ENCODE measurements around the gene CALML5. TPM values are rescaled to one million over a fixed set of nuclear protein-coding genes. Genes with fewer than 3 reads are reported as not detected.

CALML5 gene
- total and polyA plus RNA-seq, 8 donors: not detected

GRCh38 chr10:5500162-5500670 lies 846 bp upstream of the CALML5 start:
- no peak overlapping the region for H3K27ac ChIP-seq
- DNase-seq: no peak
- no peaks in the 10 kb centered on the region for H3K9me3 ChIP-seq
- H3K27me3 ChIP-seq: no peaks in the 10 kb centered on the region
- FAIRE-seq: no peak
- peaks cover 21 to 24% (median 21%) of the 10 kb centered on the region in 3 donors for H3K4me1 ChIP-seq
- intact Hi-C loops (cut with DNase I): no loop called here
- no peaks in the 10 kb centered on the region for H3K36me3 ChIP-seq
- no peak for ATAC-seq
- no peak overlapping the region for H3K4me3 ChIP-seq
- no peak for TF ChIP-seq CTCF (IDR thresholded peaks at IDR 0.05)
- WGBS, 2 donors: 93 to 96% methylated on average over 7 of the region's 7 CpGs

- TF ChIP-seq CTCF (IDR thresholded peaks at IDR 0.05): no peak
- H3K27me3 ChIP-seq: no peaks in the 10 kb centered on the region
- H3K36me3 ChIP-seq: no peaks in the 10 kb centered on the region
- DNase-seq (peak in 1 of 6 donors; percentile 69), FAIRE-seq (no peak), ATAC-seq (no peak)
- WGBS, 2 donors: 94 to 95% methylated on average over 61 of the region's 61 CpGs
- H3K4me3 ChIP-seq: no peak overlapping the region
- no peaks in the 10 kb centered on the region for H3K9me3 ChIP-seq
- no peak overlapping the region for H3K27ac ChIP-seq
- H3K4me1 ChIP-seq: peaks cover 12 to 17% (median 15%) of the 10 kb centered on the region in 3 donors
- intact Hi-C loops (cut with DNase I): no loop called here
Measured at GRCh38 chr10:5498791-5499492, 428 bp downstream of the CALML5 start.

DNA sequence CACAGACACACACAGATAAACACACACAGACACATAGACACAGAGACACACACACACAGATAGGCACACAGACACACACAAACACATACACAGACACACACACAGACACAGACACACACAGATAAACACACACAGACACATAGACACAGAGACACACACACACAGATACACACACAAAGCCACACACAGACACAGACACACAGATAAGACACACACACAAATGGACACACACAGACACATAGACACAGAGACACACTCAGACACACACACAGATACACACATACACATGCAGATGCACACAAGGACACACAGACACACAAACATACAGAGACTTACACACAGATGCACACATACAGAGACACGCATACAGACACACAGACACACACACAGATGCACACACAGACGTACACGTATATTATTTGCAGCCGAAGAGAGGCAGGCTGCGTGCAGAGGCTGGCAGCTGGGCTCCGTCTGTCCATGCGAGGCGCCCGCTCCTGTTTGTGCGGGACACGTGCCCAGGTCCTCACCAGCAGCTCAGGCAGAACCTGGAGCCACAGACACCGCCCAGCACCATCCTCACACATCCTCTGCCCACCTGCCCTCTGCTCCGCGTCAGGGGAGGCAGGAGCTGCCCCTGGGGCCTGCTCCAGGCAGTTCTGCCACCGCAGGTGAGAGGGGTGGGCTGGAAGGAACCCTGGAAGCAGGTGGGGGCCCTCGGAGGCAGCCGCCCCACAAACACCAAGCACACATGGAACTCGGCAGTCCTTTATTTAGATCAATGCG lies 1.2 kb downstream of the CALML5 start:
- ATAC-seq: no peak
- Histone ChIP-seq H3K36me3 (no peaks in the 10 kb centered on the region), H3K27me3 (no peaks in the 10 kb centered on the region), H3K4me1 (peaks cover 12 to 14% (median 13%) of the 10 kb centered on the region in 3 donors), H3K27ac (no peak overlapping the region), H3K4me3 (no peak overlapping the region), H3K9me3 (no peaks in the 10 kb centered on the region)
- DNase-seq: no peak
- 93 to 94% methylated on average over 19 of the region's 19 CpGs for WGBS, 2 donors
- no peak for FAIRE-seq
- no peak for TF ChIP-seq CTCF (IDR thresholded peaks at IDR 0.05)
- intact Hi-C loops (cut with DNase I): no loop called here

DNA sequence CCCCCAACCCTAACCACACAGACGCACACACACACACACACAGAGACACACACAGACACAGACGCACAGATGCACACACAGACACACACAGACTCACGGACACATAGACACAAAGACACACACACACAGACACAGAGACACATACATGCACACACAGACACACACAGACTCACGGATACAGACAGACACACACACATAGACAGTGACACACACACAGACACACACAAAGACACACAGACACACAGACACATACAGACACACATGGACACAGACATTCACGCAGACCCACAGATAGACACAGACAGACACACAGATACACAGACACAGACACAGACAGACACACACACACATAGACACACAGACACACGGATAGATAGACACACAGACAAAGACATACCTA lies 2.1 kb downstream of the CALML5 start:
- 85 to 92% methylated on average over 6 of the region's 6 CpGs for WGBS, 2 donors
- Histone ChIP-seq H3K36me3 (no peaks in the 10 kb centered on the region), H3K27ac (no peak overlapping the region), H3K4me1 (peaks cover 4 to 5% (median 4%) of the 10 kb centered on the region in 3 donors), H3K27me3 (no peaks in the 10 kb centered on the region), H3K9me3 (no peaks in the 10 kb centered on the region), H3K4me3 (no peak overlapping the region)
- ATAC-seq (no peak), DNase-seq (no peak), FAIRE-seq (no peak)
- TF ChIP-seq CTCF (IDR thresholded peaks at IDR 0.05): no peak
- intact Hi-C loops (cut with DNase I): no loop called here

All from pancreas (tissue), 10 donors.